Smooth muscle cell (in vitro differentiated cells): Measurements from ENCODE around the gene SPDYE4. TPM values are rescaled to one million over a fixed set of nuclear protein-coding genes. Genes with fewer than 3 reads are reported as not detected.

Source experiments
- DNase-seq: peaks from one replicate; lab custom pipeline; 2025; ENCODE audit not compliant: unreplicated experiment; lab: John Stamatoyannopoulos, UW
- H2AFZ ChIP-seq: fragments of 200-600 bp; sonication (generic); 2 replicates; pipeline ENCODE4 v1.6.0; 2016; ENCODE audit warnings: antibody characterized with exemption, low read depth, mild to moderate bottlenecking
- H3F3A ChIP-seq: fragments of 200-600 bp; sonication (generic); 2 replicates; pipeline ENCODE4 v1.6.0; 2017; ENCODE audit warnings: antibody characterized with exemption, low read depth
- H3K27ac ChIP-seq: fragments of 200-600 bp; sonication (generic); 2 replicates; pipeline ENCODE4 v1.5.1; 2016; ENCODE audit warnings: low read depth, mild to moderate bottlenecking
- H3K27me3 ChIP-seq: fragments of 200-600 bp; sonication (generic); 2 replicates; pipeline ENCODE4 v1.6.1; 2016; ENCODE audit warnings: low read depth, mild to moderate bottlenecking
- H3K36me3 ChIP-seq: fragments of 200-600 bp; sonication (generic); 2 replicates; pipeline ENCODE4 v1.5.1; 2016; ENCODE audit warnings: low read depth
- H3K4me1 ChIP-seq: fragments of 200-600 bp; sonication (generic); 2 replicates; pipeline ENCODE4 v1.5.1; 2016; ENCODE audit warnings: low read depth
- H3K4me2 ChIP-seq: fragments of 200-600 bp; sonication (generic); 2 replicates; pipeline ENCODE4 v1.6.0; 2016; ENCODE audit warnings: mild to moderate bottlenecking
- H3K4me3 ChIP-seq: fragments of 200-600 bp; sonication (generic); 2 replicates; pipeline ENCODE4 v1.5.1; 2016; ENCODE audit warnings: mild to moderate bottlenecking
- H3K79me2 ChIP-seq: fragments of 200-600 bp; sonication (generic); 2 replicates; pipeline ENCODE4 v1.6.0; 2016; ENCODE audit warnings: low read depth, mild to moderate bottlenecking
- H3K9ac ChIP-seq: fragments of 200-600 bp; sonication (generic); 2 replicates; pipeline ENCODE4 v1.6.0; 2016; ENCODE audit warnings: low read depth
- H3K9me3 ChIP-seq: fragments of 200-600 bp; sonication (generic); replicated peaks from 2 replicates; pipeline ENCODE4 v1.5.1; 2016; ENCODE audit warnings: low read depth
- H4K20me1 ChIP-seq: fragments of 200-600 bp; sonication (generic); 2 replicates; pipeline ENCODE4 v1.6.0; 2016; ENCODE audit warnings: low read depth
- CTCF ChIP-seq: fragments of 200-600 bp; sonication (generic); IDR thresholded peaks from 2 replicates; pipeline ENCODE4 v1.5.1; 2017; ENCODE audit warnings: borderline replicate concordance, mild to moderate bottlenecking, antibody characterized with exemption; ENCODE audit not compliant: insufficient read depth, poor library complexity, severe bottlenecking
- WGBS: methylation state at CpG from one replicate; pipeline ENCODE4 v1.1.7; 2016; ENCODE audit warnings: low lambda C conversion rate; 5-methylcytosine and 5-hydroxymethylcytosine counted together
- polyA plus RNA-seq: library from polyadenylated mRNA; unstranded; fragments of >200 nt; fragmentation: Nextera tagmentation; extraction: Ambion mirVana; gene quantifications from 2 replicates; pipeline ENCODE4 v1.2.1, GENCODE V29; 2016
- total RNA-seq: library from RNA; depleted of rRNA; stranded (reverse); fragments of >200 nt; gene quantifications from 2 replicates; pipeline ENCODE4 v1.2.3, GENCODE V29; 2014

Gene SPDYE4
- total and polyA plus RNA-seq, 2 experiments from 2014 or later = not detected

- Histone ChIP-seq H3F3A (peaks cover 20% of the 10 kb centered on the region), H3K36me3 (no peaks in the 10 kb centered on the region), H3K9ac (no peak overlapping the region), H3K27me3 (no peaks in the 10 kb centered on the region), H4K20me1 (no peaks in the 10 kb centered on the region), H3K4me2 (no peak overlapping the region), H3K4me3 (no peak overlapping the region), H3K9me3 (no peaks in the 10 kb centered on the region), H3K27ac (no peak overlapping the region), H2AFZ (no peak overlapping the region), H3K4me1 (peaks cover 4% of the 10 kb centered on the region), H3K79me2 (no peaks in the 10 kb centered on the region)
- no peak for DNase-seq
- TF ChIP-seq CTCF = no peak
- WGBS = 59% methylated on average over 1 of the region's 1 CpG
Measured at GRCh38 chr17:8709006-8709405, 49.3 kb downstream of the SPDYE4 start.

- Histone ChIP-seq H3K36me3 (no peaks in the 10 kb centered on the region), H3K4me2 (peak overlapping the region; percentile 27), H3F3A (peaks cover 20% of the 10 kb centered on the region), H3K9ac (peak overlapping the region; percentile 22), H4K20me1 (no peaks in the 10 kb centered on the region), H3K4me1 (peaks cover 4% of the 10 kb centered on the region), H2AFZ (no peak overlapping the region), H3K9me3 (no peaks in the 10 kb centered on the region), H3K4me3 (no peak overlapping the region), H3K27ac (peak overlapping the region; percentile 72), H3K27me3 (no peaks in the 10 kb centered on the region), H3K79me2 (no peaks in the 10 kb centered on the region)
- WGBS = 22% methylated on average over 5 of the region's 5 CpGs
- TF ChIP-seq CTCF = no peak
- DNase-seq = no peak
Measured at GRCh38 chr17:8708025-8708461, 50.3 kb downstream of the SPDYE4 start.

- Histone ChIP-seq H3K36me3 (no peaks in the 10 kb centered on the region), H3K4me3 (no peak overlapping the region), H3F3A (peaks cover 18% of the 10 kb centered on the region), H3K27me3 (no peaks in the 10 kb centered on the region), H3K79me2 (no peaks in the 10 kb centered on the region), H3K9ac (peak overlapping the region; percentile 22), H3K4me2 (peak overlapping the region; percentile 27), H4K20me1 (no peaks in the 10 kb centered on the region), H2AFZ (no peak overlapping the region), H3K27ac (peak overlapping the region; percentile 72), H3K9me3 (no peaks in the 10 kb centered on the region), H3K4me1 (peaks cover 4% of the 10 kb centered on the region)
- 34% methylated on average over 11 of the region's 11 CpGs for WGBS
- DNase-seq = no peak
- no peak for TF ChIP-seq CTCF
Measured at GRCh38 chr17:8707332-8708024, 50.9 kb downstream of the SPDYE4 start.

GRCh38 chr17:8706431-8706830 is 51.9 kb downstream of the SPDYE4 start:
- Histone ChIP-seq H2AFZ (no peak overlapping the region), H3K9me3 (no peaks in the 10 kb centered on the region), H3K9ac (no peak overlapping the region), H3K4me3 (no peak overlapping the region), H4K20me1 (no peaks in the 10 kb centered on the region), H3F3A (peaks cover 14% of the 10 kb centered on the region), H3K27ac (peak overlapping the region; percentile 72), H3K4me2 (no peak overlapping the region), H3K4me1 (peaks cover 4% of the 10 kb centered on the region), H3K79me2 (no peaks in the 10 kb centered on the region), H3K27me3 (no peaks in the 10 kb centered on the region), H3K36me3 (no peaks in the 10 kb centered on the region)
- no peak for TF ChIP-seq CTCF
- 87% methylated on average over 5 of the region's 5 CpGs for WGBS
- no peak for DNase-seq
